Left ventricle myocardium superior (tissue), 1 donor: ENCODE results near the gene TIGD2. TPM values are rescaled to one million over a fixed set of nuclear protein-coding genes. Genes with fewer than 3 reads are reported as not detected.

Source experiments
- ATAC-seq: fragments of 200-7000 bp; cut with Tn5 transposase; one replicate; pipeline ENCODE4 v1.9.1; 2020; ENCODE audit warnings: mild to moderate bottlenecking, moderate library complexity
- DNase-seq: peaks from one replicate; pipeline ENCODE4 v3.0.0-alpha.2; 2020
- intact Hi-C: fragments of 100-400 bp; cut with micrococcal nuclease; formaldehyde crosslinking; loops from one replicate; pipeline ENCODE4 v1.11.0; 2022
- long read RNA-seq: library from polyadenylated mRNA; unstranded; transcript quantifications from one replicate; pipeline ENCODE4 v2.0.0, GENCODE V29; 2021
- total RNA-seq: library from RNA; stranded (reverse); fragmentation: NEBNext Ultra II Directional; extraction: Animal tissue kit (Norgen Biotek cat#: 25700); gene quantifications from one replicate; pipeline ENCODE4 v1.2.1, GENCODE V29; 2021
- donor health status: DM: no; HTN: yes; CAD: no; lungs with severe emphysema.

Gene TIGD2
- total RNA-seq: 2.4 TPM
- long read RNA-seq, partial matches to known transcripts: 0 of 2 reads
- long read RNA-seq, other reads (novel, unspliced or antisense): 0 of 2 reads

DNA sequence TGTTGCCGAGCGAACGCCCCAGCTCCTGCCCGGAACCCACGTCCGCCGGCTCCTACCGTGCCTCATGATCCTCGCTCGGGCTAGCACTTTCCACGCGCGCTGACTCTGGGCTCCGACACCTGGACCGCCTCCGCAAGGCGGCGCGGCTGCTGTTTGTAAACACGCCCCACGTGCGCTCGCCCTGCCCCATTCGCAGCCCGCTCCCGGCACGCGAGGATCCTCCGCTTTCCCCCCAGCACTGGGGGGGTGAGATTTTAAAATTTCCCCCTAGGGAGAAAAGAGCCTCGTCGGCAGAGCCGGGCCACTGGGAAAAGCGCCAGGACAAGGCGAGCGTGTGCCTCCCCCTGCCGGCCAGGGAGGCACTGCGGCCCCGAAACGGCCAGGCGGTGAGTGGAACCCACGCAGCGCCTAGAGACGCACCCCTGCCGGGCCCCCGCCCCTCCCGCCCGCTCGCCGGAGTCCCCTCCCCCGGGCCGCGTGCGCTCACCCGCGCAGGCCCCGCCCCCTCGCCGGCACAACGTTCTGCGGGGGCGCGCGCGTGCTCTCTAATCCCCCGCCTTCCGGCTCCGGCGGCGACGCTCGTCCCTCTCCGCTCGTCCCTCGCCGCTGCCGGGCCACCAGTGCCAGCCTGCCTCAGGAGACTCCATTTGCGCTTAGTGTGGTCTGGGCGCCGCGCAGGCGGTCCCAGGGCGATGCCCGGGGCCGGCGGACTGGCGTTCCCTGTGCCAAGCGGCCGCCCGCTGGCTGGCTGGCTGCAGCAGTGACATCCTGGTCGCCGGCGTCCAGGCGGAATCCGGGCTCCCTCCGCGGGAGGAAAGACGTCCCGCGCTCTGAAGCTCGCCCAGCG, at the start of gene TIGD2:
Gene TIGD2, plus strand, starts transcription at position 548 of the 847 bp plus-strand sequence. CDS start 1,442 bp downstream, outside the sequence.
- peak; percentile 94 for DNase-seq
- intact Hi-C loops: no loop called here
- peak; percentile 99 for ATAC-seq

DNA sequence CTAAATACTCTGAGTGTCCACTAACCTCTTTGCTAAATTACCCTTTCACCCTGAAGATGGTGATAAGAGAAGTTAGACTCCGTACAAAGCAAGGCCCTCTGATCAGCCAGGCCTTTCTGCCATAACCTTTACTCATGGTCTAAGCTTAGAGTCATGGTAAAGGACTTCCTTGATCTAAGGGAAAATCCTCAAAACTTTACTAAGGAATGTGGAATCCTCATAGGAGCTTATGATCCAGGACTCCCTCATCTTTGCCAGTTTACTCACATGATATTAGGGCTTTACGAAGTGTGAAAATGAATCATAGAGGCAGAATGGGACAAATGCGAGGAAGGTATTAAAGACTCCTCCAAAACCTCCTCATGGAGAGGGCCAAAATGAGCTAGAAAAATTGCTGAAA, 46.5 kb upstream of the TIGD2 start:
- DNase-seq (no peak), ATAC-seq (no peak)
- intact Hi-C loops: no loop called here

DNA sequence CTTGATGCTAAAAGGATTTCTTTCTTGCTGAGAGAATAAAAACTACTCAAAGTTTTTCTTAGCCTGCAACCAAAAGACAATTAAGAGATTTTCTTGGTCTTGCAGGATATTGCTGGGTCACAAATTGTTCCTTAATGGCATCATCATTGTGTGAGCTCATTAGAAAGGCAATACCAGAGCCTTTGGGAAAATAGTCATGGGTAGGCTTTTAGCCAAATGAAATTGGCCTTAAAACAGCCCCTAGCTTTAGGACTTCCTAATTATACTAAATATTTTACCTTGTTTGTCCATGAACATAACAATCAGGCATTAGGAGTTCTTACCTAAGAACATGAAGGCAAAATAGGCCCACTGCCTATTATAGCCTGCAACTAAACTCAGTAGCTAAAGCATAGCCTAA, 43.9 kb upstream of the TIGD2 start:
- DNase-seq (no peak), ATAC-seq (no peak)
- intact Hi-C loops: no loop called here

DNA sequence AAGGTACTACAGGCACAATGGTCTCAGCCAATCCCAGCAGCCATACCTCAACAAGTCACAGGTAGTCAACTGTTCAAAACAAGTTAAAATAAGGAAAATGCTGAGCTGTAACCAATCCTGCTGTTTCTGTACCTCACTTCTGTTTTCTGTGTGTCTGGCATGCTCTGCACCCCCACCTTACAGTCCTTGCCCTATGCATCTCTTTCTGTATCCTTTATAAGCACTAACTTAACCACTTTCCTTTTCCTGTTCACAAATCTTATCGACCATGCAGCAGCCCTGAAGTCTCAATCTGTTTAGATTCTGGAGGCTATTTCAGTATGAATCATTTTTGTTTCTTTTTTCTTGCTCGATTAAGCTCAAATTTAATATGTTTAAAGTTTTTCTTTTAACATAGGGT, 41.9 kb upstream of the TIGD2 start:
- intact Hi-C loops: no loop called here
- no peak for ATAC-seq
- DNase-seq: no peak

DNA sequence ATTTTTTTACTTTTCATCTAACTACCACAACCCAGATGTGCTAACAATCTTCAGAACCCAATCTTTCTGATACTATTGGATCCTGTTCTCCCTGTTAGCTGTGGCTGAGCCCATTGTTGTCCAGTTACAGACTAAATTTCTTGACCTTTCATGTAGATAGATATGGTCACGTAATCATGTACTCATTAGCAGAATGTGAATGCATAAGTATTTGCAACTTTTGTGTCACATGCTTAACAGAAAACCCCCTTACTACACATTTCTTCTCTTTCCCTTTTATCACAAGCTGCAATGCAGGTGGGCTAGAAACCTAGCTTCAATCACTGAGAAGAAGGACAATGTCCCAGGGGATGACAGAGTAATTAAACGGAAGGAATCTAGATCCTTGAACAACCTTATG, 41.3 kb upstream of the TIGD2 start:
- ATAC-seq: no peak
- intact Hi-C loops: no loop called here
- DNase-seq: no peak

DNA sequence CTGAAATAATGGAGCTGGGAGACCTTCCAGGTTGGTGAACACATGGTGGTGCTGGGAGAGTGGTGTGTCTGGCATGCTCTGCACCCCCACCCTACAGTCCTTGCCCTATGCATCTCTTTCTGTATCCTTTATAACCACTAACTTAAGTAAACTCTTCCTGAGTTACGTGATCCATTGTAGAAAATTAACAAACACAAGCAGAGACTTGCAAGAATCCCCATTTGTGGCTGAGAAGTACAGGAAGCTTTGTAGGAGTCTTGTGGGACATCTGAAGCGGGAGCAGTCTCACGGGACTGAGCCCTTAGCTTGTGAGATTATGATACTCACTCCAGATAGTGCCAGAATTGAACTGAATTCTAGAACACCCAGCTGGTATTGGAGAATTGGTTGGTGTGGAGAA, 40.0 kb upstream of the TIGD2 start:
- intact Hi-C loops: no loop called here
- DNase-seq (no peak), ATAC-seq (no peak)

DNA sequence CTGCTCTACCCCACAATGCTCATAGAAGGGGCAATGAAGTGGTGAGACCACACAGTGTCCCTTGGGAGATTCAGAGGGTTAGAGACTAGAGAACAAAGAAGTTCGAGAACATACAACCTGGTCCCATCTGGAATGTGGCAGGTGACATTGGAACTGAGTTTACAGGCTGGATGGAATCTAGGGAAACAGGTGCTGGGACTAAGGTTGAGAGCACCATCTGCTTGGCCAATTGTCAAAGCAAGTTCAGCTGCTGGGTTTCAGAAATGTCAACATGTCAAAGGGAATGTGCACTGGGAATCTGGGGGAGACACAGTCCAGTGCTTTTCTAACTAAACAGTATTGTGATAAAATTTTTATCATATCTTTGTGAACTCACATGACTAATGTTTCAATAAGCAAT, 38.4 kb upstream of the TIGD2 start:
- intact Hi-C loops: no loop called here
- no peak for ATAC-seq
- no peak for DNase-seq

DNA sequence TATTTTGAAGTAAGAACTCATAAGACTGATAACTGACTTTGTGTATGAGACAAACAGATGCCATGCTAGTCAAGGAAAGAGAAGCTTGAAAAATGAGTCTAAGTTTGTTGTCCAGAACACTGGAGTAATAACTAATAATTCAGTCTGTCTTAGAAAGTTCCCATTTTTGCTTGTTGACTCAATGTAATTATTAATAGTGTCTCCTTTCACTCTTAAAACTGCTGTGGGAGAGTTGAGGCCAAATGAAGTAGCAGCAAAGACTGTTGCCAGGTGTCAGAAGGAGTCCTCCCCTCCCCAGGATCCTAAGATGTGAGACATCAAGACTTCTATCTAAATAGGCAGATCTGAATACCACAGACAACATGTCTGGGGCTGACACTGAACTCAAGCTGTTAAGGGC, 33.6 kb upstream of the TIGD2 start:
- ATAC-seq: no peak
- intact Hi-C loops: no loop called here
- DNase-seq: no peak

DNA sequence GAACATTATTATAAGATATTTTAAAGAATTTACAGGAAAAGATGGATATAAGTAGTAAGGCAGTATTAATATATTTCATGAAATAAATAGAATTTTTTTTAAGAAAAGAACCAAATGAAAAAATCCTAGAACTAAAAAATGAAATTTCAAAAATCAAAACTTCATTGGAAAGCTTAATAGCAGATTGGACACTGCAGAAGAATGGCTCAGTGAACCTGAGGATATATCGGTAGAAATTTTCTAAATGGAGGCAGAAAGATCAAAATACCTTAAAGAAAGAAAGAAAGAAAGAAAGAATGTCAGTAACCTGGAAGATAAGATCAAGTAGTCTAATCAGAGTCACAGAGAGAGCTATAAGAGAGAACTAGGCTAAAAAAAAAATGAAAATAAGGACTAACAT, 33.0 kb upstream of the TIGD2 start:
- intact Hi-C loops: no loop called here

DNA sequence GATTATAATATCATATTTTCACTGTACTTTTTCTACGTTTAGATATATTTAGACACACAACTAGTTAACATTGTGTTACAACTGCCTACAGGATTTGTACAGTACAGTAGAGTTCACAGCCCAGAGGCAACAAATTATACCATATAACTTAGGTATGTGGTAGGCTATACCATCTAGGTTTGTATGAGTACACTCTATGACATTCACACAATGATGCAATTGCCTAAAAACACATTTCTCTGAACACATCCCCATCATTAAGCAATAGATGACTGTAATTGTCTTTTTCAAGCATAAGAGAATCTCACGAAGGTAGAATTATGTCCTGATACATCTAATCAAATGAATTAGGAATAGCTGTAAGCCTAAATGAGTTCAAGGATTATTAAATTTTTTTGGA, 12.3 kb upstream of the TIGD2 start:
- DNase-seq (no peak), ATAC-seq (no peak)
- intact Hi-C loops: no loop called here

More for the DNA sequence above, 33.0 kb upstream of the TIGD2 start:
- ATAC-seq: no peak
- DNase-seq: no peak

DNA sequence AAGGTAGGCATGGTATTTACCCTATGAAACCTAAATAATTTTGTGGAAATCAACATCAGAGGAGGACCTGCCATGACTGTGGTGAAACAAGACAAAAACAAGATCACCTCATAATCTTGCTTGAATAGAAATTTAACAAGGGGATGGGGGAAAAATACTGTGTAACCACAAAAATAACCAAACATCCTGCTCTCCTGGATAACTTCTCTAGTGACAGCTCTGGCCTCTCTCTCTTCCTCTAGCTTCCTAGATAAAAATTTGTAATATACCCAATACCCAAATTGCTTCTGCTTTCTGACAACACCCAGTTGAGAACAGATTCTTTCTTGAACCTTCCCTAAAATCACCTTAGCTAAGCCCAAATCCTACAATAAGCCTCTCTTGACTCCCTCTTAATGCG, 11.9 kb upstream of the TIGD2 start:
- DNase-seq: no peak
- intact Hi-C loops: no loop called here
- no peak for ATAC-seq

DNA sequence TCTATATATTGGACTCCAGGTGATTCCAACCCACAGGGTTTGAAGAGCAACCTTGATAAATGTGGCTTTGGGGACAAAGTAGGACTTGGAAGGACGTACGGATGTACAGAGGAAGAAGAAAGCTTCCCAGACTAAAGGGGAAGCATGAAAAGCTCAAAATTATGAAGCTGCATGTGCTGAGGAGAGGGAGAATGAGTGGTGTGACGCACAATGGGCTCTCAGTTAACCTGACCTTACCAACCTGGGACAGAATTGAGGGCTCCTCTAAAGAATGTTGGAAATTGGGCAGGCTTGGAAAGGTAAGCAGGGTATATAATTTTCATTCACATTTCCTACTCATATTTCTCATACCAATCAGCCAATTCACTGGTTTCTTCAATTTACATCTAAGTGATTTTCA, 10.5 kb upstream of the TIGD2 start:
- no peak for ATAC-seq
- intact Hi-C loops: no loop called here
- no peak for DNase-seq

DNA sequence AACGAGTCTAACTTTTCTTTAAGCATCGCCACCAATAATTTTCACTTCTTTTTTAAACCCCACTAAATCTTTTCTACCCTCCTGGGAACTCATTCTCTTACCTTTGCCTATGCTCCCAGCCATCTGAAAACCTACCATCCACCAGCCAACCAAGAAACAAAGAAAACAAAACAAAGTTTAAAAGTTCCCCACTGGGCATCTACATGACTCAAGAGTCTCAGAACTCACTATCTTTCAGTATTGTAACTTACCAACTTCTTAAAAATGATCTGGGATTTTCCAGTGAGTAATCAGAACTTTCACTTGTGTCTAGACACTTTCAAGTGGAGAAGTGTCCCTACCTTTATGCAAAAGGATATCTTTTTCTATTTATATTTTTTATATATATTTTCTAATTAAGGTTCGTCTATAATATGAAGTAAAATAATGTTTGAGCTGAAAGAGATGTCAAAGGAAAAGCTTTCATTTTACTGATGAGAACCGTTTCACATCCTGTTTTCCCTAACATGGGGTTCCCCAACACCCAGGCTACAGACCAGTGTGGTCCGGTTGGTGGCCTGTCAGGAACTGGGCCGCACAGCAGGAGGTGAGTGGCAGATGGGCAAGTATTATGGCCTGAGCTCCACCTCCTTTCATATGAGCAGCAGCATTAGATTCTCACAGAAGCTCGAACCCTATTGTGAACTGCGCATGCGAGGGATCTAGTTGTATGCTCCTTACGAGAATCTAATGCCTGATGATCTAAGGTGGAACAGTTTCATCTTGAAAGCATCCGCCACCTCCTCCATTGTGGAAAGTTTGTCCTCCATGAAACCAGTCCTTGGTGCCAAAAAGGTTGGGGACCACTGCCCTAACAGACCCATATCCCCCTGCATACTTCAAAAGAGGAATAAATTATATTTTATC, 9.8 kb upstream of the TIGD2 start:
- ATAC-seq (no peak), DNase-seq (no peak)
- intact Hi-C loops: no loop called here

DNA sequence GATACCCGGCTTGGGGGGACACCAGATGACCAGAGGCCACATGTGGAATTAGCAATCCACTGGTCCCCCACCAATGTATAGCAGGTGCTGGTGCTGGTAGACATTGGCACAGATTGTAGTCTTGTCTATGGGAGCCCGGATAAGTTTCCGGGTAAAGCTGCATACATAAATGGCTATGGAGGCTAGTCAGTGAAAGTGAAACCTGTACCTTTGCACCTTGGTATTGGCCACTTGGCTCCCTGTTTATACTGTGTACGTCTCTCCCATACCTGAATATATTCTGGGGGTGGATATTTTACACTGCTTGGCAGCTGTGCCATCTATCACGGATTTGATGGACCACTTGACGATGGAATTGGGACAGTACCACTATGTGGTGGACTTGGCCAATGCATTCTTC, 5.6 kb upstream of the TIGD2 start:
- DNase-seq (no peak), ATAC-seq (no peak)
- intact Hi-C loops: no loop called here

DNA sequence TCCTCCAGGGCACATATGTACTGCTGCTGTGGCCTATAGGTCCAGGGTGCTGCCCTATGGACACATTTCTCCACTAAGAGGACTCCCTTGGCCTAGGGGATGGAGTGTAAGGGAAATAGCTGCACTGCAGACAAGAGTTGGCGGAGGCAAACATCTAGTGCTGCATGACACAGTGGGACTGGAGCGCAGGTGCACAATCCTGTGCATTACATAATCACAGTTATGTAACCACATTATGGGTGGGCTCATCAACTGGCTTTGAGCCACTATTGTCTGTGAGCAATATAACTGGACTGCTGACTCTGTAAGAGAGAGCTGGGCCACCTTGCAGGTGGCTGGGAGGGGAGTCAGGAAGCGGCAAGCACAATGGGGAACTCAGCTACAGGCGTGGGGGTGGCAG, 3.2 kb upstream of the TIGD2 start:
- intact Hi-C loops: no loop called here
- DNase-seq (no peak), ATAC-seq (no peak)

DNA sequence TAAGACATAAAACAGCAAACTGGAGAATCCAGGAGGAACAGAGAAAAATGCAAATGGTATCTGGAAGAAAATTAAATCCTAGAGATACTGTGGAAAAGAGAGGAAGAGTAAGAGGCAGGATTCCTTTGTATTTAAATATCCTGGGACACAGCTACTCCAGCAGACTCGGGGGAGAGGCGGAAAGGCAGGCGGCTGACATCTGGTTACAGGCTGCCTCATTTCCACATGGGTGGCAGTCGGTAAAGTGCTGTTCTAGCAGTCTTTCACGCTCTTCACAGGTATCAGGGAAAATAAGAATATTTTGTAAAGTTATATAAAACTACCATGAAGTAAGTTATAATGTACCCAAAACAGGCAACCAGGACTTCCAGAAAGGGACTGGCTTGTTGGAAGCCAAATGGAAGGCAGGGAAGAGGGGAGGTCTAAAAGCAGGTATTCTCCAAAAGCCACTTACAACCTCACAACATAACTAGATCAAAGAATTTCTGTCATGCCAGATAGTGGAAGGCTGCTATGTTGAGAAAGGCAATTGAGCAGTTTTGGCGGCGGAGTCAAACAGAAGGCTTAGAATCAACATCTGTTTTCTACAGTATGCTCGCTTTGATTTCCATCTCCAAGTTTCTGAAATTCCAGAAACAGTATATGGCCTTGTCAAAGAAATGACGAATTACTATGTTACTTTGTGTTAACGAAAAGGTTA, 1.3 kb upstream of the TIGD2 start:
- intact Hi-C loops: no loop called here
- ATAC-seq (no peak), DNase-seq (peak; percentile 16)

DNA sequence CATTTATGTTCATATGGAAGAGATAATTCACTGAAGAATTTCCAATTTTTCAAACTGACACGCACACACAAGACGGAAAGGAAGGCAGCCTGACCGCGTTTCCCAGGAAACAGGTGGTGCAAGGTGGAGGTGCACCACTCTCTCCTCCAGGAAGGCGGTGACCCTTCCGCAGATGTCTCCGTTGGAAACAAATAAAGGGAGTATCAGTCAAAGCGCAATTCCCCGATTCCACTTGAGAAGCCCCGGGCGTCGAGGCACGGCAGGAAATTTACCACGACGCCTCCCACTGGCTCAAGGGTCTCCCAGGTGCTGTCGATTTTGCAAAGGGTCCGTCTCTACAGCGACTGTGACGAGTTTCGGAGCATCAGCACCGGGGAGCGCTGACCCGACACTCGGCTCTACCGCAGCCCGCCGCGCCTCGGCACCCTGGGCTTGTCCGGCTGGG, 770 bp upstream of the TIGD2 start:
- intact Hi-C loops: no loop called here
- DNase-seq (no peak), ATAC-seq (no peak)

DNA sequence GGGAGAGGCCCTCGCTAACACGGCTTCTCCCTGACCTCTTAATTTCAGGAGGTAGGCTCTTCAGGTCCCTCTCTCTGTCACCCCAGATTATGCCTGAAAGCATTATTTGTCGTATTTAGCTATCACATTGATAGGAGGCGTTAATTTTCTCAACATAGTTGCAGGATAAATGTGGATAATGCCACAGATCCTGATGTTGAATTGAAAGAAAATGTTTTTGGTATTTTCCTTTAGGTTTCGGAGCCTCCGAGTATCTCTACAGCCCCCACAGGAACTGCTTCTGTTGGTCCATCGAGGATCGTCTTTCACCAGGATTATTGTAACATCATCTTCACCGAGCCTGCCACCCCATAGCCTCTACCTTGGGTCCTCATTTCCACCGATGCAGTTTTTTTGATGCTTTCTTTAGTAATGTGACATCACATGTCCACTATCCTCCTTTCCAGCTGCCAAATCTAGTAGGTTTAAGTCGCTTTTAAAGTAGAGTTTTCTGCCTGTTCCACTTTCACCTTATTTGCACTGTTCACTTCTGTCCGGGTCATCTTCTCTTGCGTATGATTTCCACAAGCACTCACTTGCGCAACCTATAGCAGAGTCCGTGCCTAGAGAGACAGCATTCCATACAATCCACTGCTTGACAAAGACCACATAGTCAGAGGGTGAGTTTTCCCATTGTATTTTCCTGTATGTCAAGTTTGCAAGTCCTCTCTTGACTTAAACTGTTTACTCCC, 665 bp downstream of the TIGD2 start:
- ATAC-seq (no peak), DNase-seq (no peak)
- intact Hi-C loops: no loop called here

DNA sequence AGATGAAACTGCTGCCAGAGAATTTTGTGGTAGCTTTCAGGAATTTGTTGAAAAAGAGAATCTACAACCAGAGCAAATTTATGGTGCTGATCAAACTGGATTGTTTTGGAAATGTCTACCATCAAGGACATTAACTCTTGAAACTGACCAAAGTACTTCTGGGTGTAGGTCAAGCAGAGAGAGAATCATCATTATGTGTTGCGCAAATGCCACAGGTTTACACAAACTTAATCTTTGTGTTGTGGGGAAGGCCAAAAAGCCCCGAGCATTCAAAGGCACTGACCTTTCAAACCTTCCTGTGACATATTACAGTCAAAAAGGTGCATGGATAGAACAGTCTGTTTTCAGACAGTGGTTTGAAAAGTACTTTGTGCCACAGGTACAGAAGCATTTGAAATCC, 2.1 kb downstream of the TIGD2 start:
- intact Hi-C loops: no loop called here
- ATAC-seq (no peak), DNase-seq (no peak)
